HepG2 (cell line): Measurements from ENCODE around the gene PLEKHH3. TPM values are rescaled to one million over a fixed set of nuclear protein-coding genes. Genes with fewer than 3 reads are reported as not detected.

Experiments
- ATAC-seq: fragments of 200-7000 bp; cut with Tn5 transposase; 3 replicates; pipeline ENCODE4 v1.9.1; 2020; ENCODE audit warnings: mild to moderate bottlenecking, moderate library complexity
- BruUV-seq: library from RNA; stranded (reverse); fragments of 400-500 nt; replicated peaks from 2 replicates; lab custom pipeline; 2021; lab: Mats Ljungman, UMichigan
- CTCF ChIA-PET: fragments of 300-600 bp; formaldehyde crosslinking; extraction: SDS; loops from one replicate; lab custom pipeline; 2021; ENCODE audit warnings: low total read pairs, inconsistent platforms, low intra/inter-chr PET ratio; lab: Yijun Ruan, JAX
- POLR2A ChIA-PET: fragments of 350-600 bp; sonication (Branson Sonifier 250); formaldehyde crosslinking; loops from one replicate; lab custom pipeline; 2020; ENCODE audit warnings: antibody characterized with exemption, inconsistent platforms; lab: Yijun Ruan, JAX
- DNase-seq: peaks from one replicate; pipeline ENCODE4 v3.0.0-alpha.2; 2015; ENCODE audit warnings: low spot score
- FAIRE-seq: peaks from 3 replicates; lab custom pipeline; 2011; peaks lifted over from hg19 to GRCh38; lab: Jason Lieb, UNC
- H2AFZ ChIP-seq: one replicate; pipeline ENCODE4 v1.6.1; 2011; ENCODE audit warnings: low read length, inconsistent platforms
- H3K27ac ChIP-seq: fragments of 300-600 bp; 3 replicates; pipeline ENCODE4 v1.8.0; 2011; ENCODE audit warnings: mixed run types, mild to moderate bottlenecking, mixed read lengths, low read length, inconsistent platforms; ENCODE audit not compliant: insufficient read depth; ENCODE audit errors: extremely low read length
- H3K27me3 ChIP-seq, 2 experiments: fragments of 200-600 bp in 1 of 2; 2 replicates in 1 of 2; 3 replicates in 1 of 2; pipeline versions ENCODE4 v1.6.0 to v1.8.0; 2011; ENCODE audit warnings: low read length in 2 of 2, mild to moderate bottlenecking in 2 of 2, moderate library complexity in 2 of 2, inconsistent platforms in 1 of 2; ENCODE audit not compliant: insufficient read depth in 2 of 2, control insufficient read depth in 1 of 2
- H3K36me3 ChIP-seq, 2 experiments: fragments of 200-600 bp in 1 of 2; replicated peaks in 1 of 2; 2 replicates in 1 of 2; 3 replicates in 1 of 2; pipeline versions ENCODE4 v1.5.1 to v1.8.0; 2011; ENCODE audit warnings: low read length in 2 of 2, inconsistent platforms in 1 of 2; ENCODE audit not compliant: insufficient read depth in 2 of 2, control insufficient read depth in 1 of 2
- H3K4me1 ChIP-seq: 2 replicates; pipeline ENCODE4 v1.5.1; 2012; ENCODE audit warnings: low read length, inconsistent platforms; ENCODE audit not compliant: insufficient read depth
- H3K4me2 ChIP-seq: 2 replicates; pipeline ENCODE4 v1.6.0; 2011; ENCODE audit warnings: low read depth, low read length, inconsistent platforms
- H3K4me3 ChIP-seq, 3 experiments: fragments of 200-600 bp in 1 of 3; sonication (generic), shearing (Covaris generic) in 1 of 3; replicated peaks in 1 of 3; 2 replicates each; pipeline ENCODE4 v1.5.1; 2011 to 2016; ENCODE audit warnings: low read length in 3 of 3, inconsistent platforms in 2 of 3, low read depth in 2 of 3, mild to moderate bottlenecking in 2 of 3, control low read depth in 1 of 3, mixed read lengths in 1 of 3; ENCODE audit not compliant: insufficient read depth in 1 of 3
- H3K79me2 ChIP-seq: one replicate; pipeline ENCODE4 v1.6.1; 2011; ENCODE audit warnings: low read length, inconsistent platforms; ENCODE audit not compliant: insufficient read depth
- H3K9ac ChIP-seq: 2 replicates; pipeline ENCODE4 v1.6.0; 2011; ENCODE audit warnings: mild to moderate bottlenecking, low read depth, low read length, inconsistent platforms; ENCODE audit not compliant: insufficient read depth
- H3K9me3 ChIP-seq: 2 replicates; pipeline ENCODE4 v1.5.1; 2012; ENCODE audit warnings: mild to moderate bottlenecking, low read length
- H4K20me1 ChIP-seq: 2 replicates; pipeline ENCODE4 v1.6.0; 2011; ENCODE audit warnings: inconsistent platforms, mild to moderate bottlenecking, low read length, moderate library complexity; ENCODE audit not compliant: insufficient read depth
- ARNTL ChIP-seq: sonication (generic); formaldehyde crosslinking; IDR thresholded peaks from 2 replicates; pipeline ENCODE4 v1.4.0; 2020; ENCODE audit warnings: mild to moderate bottlenecking, missing genetic modification reagents
- CCDC6 ChIP-seq: sonication (generic); formaldehyde crosslinking; IDR thresholded peaks from 2 replicates; pipeline ENCODE4 v1.8.1; 2022; ENCODE audit warnings: mild to moderate bottlenecking, missing genetic modification reagents, moderate library complexity
- CEBPG ChIP-seq: IDR thresholded peaks from 2 replicates; pipeline ENCODE4 v1.6.1; 2016
- CENPT ChIP-seq: sonication (generic); formaldehyde crosslinking; IDR thresholded peaks from 2 replicates; pipeline ENCODE4 v1.8.0; 2022; ENCODE audit warnings: low read depth, mild to moderate bottlenecking, moderate library complexity, missing genetic modification reagents
- FOSL2 ChIP-seq: sonication (generic); formaldehyde crosslinking; IDR thresholded peaks from 2 replicates; pipeline ENCODE4 v1.4.0; 2020; ENCODE audit warnings: missing genetic modification reagents
- NR2F6 ChIP-seq, 2 experiments: IDR thresholded peaks; 2 replicates each; pipeline ENCODE4 v1.6.1; 2016; ENCODE audit warnings: antibody characterized with exemption in 1 of 2, mild to moderate bottlenecking in 1 of 2
- RBFOX2 ChIP-seq: fragments of 200-400 bp; formaldehyde crosslinking; IDR thresholded peaks from 2 replicates; pipeline ENCODE4 v1.6.1; 2017; ENCODE audit warnings: low read depth, mild to moderate bottlenecking, low read length
- SOX13 ChIP-seq, 3 experiments: fragments of 450-650 bp in 1 of 3; sonication (generic) in 1 of 3; formaldehyde crosslinking in 1 of 3; IDR thresholded peaks in 2 of 3; conservative IDR thresholded peaks in 1 of 3; 2 replicates each; pipeline versions ENCODE4 v1.5.0 to v1.6.1; 2016 to 2020; ENCODE audit warnings: antibody characterized with exemption in 1 of 3, mild to moderate bottlenecking in 1 of 3, missing compliant biosample characterization in 1 of 3, missing genetic modification reagents in 1 of 3, moderate library complexity in 1 of 3
- SP5 ChIP-seq: IDR thresholded peaks from 2 replicates; pipeline ENCODE4 v1.6.1; 2016; ENCODE audit warnings: low read depth, borderline replicate concordance
- ZBTB1 ChIP-seq: sonication (generic); formaldehyde crosslinking; IDR thresholded peaks from 2 replicates; pipeline ENCODE4 v1.4.0; 2020; ENCODE audit warnings: missing genetic modification reagents, borderline replicate concordance
- ZNF333 ChIP-seq: sonication (generic); formaldehyde crosslinking; IDR thresholded peaks from 2 replicates; pipeline ENCODE4 v1.4.0; 2020; ENCODE audit warnings: mild to moderate bottlenecking, missing genetic modification reagents, borderline replicate concordance
- ZNF484 ChIP-seq: sonication (generic); formaldehyde crosslinking; IDR thresholded peaks from 2 replicates; pipeline ENCODE4 v1.5.1; 2020; ENCODE audit warnings: mild to moderate bottlenecking, low read depth, missing genetic modification reagents, borderline replicate concordance
- ZNF788 ChIP-seq: sonication (generic); formaldehyde crosslinking; IDR thresholded peaks from 2 replicates; pipeline ENCODE4 v1.5.0; 2020; ENCODE audit warnings: mild to moderate bottlenecking, missing genetic modification reagents, borderline replicate concordance
- WGBS: methylation state at CpG from one replicate; pipeline ENCODE4 v1.1.6; 2017; ENCODE audit warnings: low lambda C conversion rate; 5-methylcytosine and 5-hydroxymethylcytosine counted together
- in situ Hi-C: cut with HindIII; loops from 2 replicates; pipeline ENCODE4 v1.10.0; 2017; ENCODE audit warnings: low pct_unique_long_range_greater_than_20kb; ENCODE audit not compliant: extremely low pct_ligation_motif_present
- intact Hi-C: fragments of 100-400 bp; cut with micrococcal nuclease; formaldehyde crosslinking; loops from one replicate; pipeline ENCODE4 v1.10.0; 2022; ENCODE audit not compliant: unreplicated experiment
- polyA plus RNA-seq, 8 experiments: library from polyadenylated mRNA; depleted of rRNA in 3 of 8; stranded (reverse) in 7 of 8; unstranded in 1 of 8; fragments of >200 nt; fragmentation: Illumina TruSeq in 4 of 8; extraction: Trizol in 4 of 8; gene quantifications; 2 replicates each; pipeline versions ENCODE4 v1.2.1 to v1.2.3, GENCODE V29; 2011 to 2016; ENCODE audit warnings: low read depth in 4 of 8, missing spikeins in 1 of 8, mixed read lengths in 1 of 8; ENCODE audit not compliant: insufficient read depth in 1 of 8
- total RNA-seq, 5 experiments: library from RNA; depleted of rRNA; stranded (reverse); fragments of >200 nt; fragmentation: Illumina TruSeq; extraction: Trizol; gene quantifications; 2 replicates each; pipeline ENCODE4 v1.2.3, GENCODE V29; 2016; ENCODE audit warnings: low read depth in 1 of 5
- TF ChIP-seq, protein P1 (sequence below): sonication (generic); formaldehyde crosslinking; IDR thresholded peaks from 2 replicates; pipeline ENCODE4 v1.4.0; 2020; ENCODE audit warnings: missing genetic modification reagents
- TF ChIP-seq, protein P2 (sequence below): sonication (generic); formaldehyde crosslinking; IDR thresholded peaks from 2 replicates; pipeline ENCODE4 v1.4.0; 2020; ENCODE audit warnings: missing genetic modification reagents, borderline replicate concordance

The PLEKHH3 gene
- total and polyA plus RNA-seq, 2 of the 13 experiments (the other 11 are each of a cell fraction or from before 2014, with no cell fraction given), result 6.0 to 19.9 TPM

DNA sequence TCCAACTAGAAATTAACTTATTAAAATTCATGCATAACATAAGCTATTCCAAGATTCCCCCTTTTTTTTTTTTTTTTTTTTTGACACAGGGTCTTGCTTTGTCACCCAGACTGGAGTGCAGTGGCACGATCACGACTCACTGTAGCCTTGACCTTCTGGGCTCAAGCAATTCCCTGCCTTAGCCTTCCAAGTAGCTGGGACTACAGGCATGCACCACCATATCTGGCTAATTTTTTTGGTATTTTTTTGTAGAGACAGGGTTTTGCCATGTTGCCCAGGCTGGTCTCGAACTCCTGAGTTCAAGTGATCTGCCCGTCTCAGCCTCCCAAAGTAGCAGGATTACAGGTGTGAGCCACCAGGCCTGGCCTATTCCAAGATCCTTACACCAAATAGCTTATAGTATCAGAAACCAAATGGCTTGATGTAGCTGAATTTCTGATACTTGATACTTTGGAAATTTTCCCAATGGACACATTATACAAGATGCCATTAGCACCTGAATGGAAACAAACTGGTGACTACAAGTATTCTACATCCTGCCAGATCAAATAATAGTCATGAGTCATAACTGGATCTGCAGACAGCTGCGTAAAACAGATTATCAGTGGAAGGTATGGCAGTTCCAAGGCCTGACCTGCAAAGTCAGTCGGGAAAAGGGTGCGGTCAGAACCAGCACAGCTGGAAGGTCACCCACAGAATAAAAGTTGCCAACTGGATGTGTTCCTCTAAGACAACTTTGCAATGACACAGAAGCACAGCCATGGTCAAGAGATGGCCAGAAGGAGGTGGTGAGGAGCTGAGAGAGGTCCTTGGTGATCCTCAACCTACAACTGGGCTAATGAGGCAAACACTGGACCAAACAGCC lies 52.8 kb downstream of the PLEKHH3 start:
- ChIA-PET POLR2A (no interaction called here), CTCF (no interaction called here)
- Histone ChIP-seq H3K79me2 (no peaks in the 10 kb centered on the region), H3K27me3 (no peaks in the 10 kb centered on the region), H3K9ac (no peak overlapping the region), H3K36me3 (no peaks in the 10 kb centered on the region), H3K27ac (no peak overlapping the region), H3K4me3 (no peak overlapping the region), H2AFZ (no peak overlapping the region), H4K20me1 (no peaks in the 10 kb centered on the region), H3K4me2 (no peak overlapping the region), H3K9me3 (no peaks in the 10 kb centered on the region), H3K4me1 (peaks cover 37% of the 10 kb centered on the region)
- ATAC-seq, result no peak
- no peak for DNase-seq
- BruUV-seq, result no TSS peak
- in situ Hi-C loops, result no loop called here
- 31% methylated on average over 7 of the region's 7 CpGs for WGBS
- no peak for FAIRE-seq
- intact Hi-C loops, result no loop called here
- TF ChIP-seq ARNTL (no peak), NR2F6 (IDR thresholded peaks at IDR 0.05) (no peak), NR2F6 (CRISPR knock-in tag; IDR thresholded peaks at IDR 0.05) (no peak), SOX13 (IDR thresholded peaks at IDR 0.05) (no peak), SOX13 (CRISPR knock-in tag; conservative IDR thresholded peaks at IDR 0.05 in 1 of 2, IDR thresholded peaks at IDR 0.05 in 1 of 2) (no peak), ZNF788 (no peak), FOSL2 (CRISPR knock-in tag) (no peak), ZNF484 (no peak), ZNF333 (CRISPR knock-in tag) (no peak), SP5 (CRISPR knock-in tag) (no peak), CCDC6 (no peak), RBFOX2 (no peak), CENPT (CRISPR knock-in tag) (no peak), ZBTB1 (no peak), CEBPG (CRISPR knock-in tag) (no peak)
- TF ChIP-seq, protein P1, sequence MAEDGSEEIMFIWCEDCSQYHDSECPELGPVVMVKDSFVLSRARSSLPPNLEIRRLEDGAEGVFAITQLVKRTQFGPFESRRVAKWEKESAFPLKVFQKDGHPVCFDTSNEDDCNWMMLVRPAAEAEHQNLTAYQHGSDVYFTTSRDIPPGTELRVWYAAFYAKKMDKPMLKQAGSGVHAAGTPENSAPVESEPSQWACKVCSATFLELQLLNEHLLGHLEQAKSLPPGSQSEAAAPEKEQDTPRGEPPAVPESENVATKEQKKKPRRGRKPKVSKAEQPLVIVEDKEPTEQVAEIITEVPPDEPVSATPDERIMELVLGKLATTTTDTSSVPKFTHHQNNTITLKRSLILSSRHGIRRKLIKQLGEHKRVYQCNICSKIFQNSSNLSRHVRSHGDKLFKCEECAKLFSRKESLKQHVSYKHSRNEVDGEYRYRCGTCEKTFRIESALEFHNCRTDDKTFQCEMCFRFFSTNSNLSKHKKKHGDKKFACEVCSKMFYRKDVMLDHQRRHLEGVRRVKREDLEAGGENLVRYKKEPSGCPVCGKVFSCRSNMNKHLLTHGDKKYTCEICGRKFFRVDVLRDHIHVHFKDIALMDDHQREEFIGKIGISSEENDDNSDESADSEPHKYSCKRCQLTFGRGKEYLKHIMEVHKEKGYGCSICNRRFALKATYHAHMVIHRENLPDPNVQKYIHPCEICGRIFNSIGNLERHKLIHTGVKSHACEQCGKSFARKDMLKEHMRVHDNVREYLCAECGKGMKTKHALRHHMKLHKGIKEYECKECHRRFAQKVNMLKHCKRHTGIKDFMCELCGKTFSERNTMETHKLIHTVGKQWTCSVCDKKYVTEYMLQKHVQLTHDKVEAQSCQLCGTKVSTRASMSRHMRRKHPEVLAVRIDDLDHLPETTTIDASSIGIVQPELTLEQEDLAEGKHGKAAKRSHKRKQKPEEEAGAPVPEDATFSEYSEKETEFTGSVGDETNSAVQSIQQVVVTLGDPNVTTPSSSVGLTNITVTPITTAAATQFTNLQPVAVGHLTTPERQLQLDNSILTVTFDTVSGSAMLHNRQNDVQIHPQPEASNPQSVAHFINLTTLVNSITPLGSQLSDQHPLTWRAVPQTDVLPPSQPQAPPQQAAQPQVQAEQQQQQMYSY (CRISPR knock-in tag), result no peak
- TF ChIP-seq, protein P2, sequence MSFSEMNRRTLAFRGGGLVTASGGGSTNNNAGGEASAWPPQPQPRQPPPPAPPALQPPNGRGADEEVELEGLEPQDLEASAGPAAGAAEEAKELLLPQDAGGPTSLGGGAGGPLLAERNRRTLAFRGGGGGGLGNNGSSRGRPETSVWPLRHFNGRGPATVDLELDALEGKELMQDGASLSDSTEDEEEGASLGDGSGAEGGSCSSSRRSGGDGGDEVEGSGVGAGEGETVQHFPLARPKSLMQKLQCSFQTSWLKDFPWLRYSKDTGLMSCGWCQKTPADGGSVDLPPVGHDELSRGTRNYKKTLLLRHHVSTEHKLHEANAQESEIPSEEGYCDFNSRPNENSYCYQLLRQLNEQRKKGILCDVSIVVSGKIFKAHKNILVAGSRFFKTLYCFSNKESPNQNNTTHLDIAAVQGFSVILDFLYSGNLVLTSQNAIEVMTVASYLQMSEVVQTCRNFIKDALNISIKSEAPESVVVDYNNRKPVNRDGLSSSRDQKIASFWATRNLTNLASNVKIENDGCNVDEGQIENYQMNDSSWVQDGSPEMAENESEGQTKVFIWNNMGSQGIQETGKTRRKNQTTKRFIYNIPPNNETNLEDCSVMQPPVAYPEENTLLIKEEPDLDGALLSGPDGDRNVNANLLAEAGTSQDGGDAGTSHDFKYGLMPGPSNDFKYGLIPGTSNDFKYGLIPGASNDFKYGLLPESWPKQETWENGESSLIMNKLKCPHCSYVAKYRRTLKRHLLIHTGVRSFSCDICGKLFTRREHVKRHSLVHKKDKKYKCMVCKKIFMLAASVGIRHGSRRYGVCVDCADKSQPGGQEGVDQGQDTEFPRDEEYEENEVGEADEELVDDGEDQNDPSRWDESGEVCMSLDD, result no peak
